ENCODE results near the gene CCT2. TPM values are rescaled to one million over a fixed set of nuclear protein-coding genes. Genes with fewer than 3 reads are reported as not detected.
A peak's percentile ranks its signal among the peaks of the same experiment; 100 is the strongest.

CCT2 gene
- total RNA-seq, 1 donor from 2014 or later = 254 TPM

DNA sequence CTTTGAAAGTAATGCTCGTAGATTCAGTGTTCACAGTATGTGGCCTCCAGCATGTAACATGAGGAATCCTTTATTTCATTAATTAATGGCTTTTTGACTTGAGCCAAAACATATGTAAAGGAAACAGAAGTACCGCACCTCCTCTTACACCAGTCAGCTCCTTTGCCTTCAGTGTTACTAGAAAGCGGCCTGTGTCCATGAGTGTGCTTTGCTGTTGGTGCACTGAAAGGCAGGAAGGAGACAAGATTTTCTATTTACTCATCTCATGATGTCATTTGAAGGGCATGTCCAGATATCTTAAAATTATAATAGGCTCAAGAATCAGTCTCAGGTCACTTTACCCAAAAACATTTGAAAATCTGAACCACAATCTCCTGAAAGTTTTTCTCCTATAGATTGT, 9.9 kb upstream of the CCT2 start:
- DNase-seq (ENCODE audit: low spot score, unreplicated experiment) = no peak
- Mint-ChIP-seq H3K4me1 (ENCODE audit: low read depth) (no peaks in the 10 kb centered on the region), H3K27ac (no peak overlapping the region), H3K36me3 (ENCODE audit: insufficient read depth) (peaks cover 18% of the 10 kb centered on the region), H3K9me3 (ENCODE audit: low read depth) (no peaks in the 10 kb centered on the region), H3K4me3 (ENCODE audit: low read depth) (no peak overlapping the region), H3K27me3 (no peaks in the 10 kb centered on the region)
- TF ChIP-seq, protein P1, sequence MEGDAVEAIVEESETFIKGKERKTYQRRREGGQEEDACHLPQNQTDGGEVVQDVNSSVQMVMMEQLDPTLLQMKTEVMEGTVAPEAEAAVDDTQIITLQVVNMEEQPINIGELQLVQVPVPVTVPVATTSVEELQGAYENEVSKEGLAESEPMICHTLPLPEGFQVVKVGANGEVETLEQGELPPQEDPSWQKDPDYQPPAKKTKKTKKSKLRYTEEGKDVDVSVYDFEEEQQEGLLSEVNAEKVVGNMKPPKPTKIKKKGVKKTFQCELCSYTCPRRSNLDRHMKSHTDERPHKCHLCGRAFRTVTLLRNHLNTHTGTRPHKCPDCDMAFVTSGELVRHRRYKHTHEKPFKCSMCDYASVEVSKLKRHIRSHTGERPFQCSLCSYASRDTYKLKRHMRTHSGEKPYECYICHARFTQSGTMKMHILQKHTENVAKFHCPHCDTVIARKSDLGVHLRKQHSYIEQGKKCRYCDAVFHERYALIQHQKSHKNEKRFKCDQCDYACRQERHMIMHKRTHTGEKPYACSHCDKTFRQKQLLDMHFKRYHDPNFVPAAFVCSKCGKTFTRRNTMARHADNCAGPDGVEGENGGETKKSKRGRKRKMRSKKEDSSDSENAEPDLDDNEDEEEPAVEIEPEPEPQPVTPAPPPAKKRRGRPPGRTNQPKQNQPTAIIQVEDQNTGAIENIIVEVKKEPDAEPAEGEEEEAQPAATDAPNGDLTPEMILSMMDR (IDR thresholded peaks at IDR 0.05; ENCODE audit: unreplicated experiment) = no peak

DNA sequence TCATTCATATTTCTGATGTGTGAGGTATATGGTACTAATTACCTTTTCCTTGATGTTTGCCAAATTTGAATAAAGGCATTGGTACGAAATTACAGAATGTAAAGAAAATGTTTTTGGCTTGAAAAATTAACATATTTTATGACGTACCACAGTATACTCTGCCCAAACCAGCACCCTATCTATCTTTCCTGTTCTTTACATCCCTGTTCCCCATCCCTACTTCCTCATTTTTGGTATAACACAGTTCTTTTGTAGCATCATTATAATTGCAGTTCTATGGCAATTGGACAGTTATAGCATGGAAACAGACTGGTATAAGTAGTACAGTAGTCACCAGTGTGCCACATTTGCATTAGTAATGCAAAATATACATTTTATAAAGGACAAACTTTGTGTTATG, 7.0 kb upstream of the CCT2 start:
- peaks cover 8% of the 10 kb centered on the region for H3K36me3 Mint-ChIP-seq (ENCODE audit: insufficient read depth)
- H3K4me1 Mint-ChIP-seq (ENCODE audit: low read depth) = no peaks in the 10 kb centered on the region
- TF ChIP-seq, protein P1 (IDR thresholded peaks at IDR 0.05; ENCODE audit: unreplicated experiment) = no peak
- no peak overlapping the region for H3K27ac Mint-ChIP-seq
- H3K27me3 Mint-ChIP-seq = no peaks in the 10 kb centered on the region
- no peak for DNase-seq (ENCODE audit: low spot score, unreplicated experiment)
- H3K4me3 Mint-ChIP-seq (ENCODE audit: low read depth) = no peak overlapping the region
- no peaks in the 10 kb centered on the region for H3K9me3 Mint-ChIP-seq (ENCODE audit: low read depth)

DNA sequence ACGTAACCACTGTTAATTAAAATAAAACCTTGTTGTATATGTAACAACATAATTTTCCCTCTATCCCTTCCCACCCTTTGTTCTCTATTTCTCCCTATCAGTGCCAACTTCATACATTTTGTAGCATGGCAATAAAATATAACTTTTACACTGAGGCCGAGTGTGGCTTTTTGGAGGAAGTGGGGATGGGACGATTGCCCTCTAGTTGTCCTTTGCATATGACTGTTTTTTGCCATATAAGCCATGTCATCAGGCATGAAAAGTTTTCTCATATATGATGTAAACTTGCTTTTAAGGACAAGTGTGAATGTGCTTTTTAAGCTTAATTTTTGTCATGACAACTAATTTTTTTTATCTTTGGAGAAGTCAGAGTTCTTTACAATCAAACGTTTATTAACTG, 6.2 kb upstream of the CCT2 start:
- no peaks in the 10 kb centered on the region for H3K4me1 Mint-ChIP-seq (ENCODE audit: low read depth)
- no peak for DNase-seq (ENCODE audit: low spot score, unreplicated experiment)
- no peak overlapping the region for H3K27ac Mint-ChIP-seq
- H3K9me3 Mint-ChIP-seq (ENCODE audit: low read depth) = no peaks in the 10 kb centered on the region
- H3K36me3 Mint-ChIP-seq (ENCODE audit: insufficient read depth) = peaks cover 5% of the 10 kb centered on the region
- H3K4me3 Mint-ChIP-seq (ENCODE audit: low read depth) = no peak overlapping the region
- TF ChIP-seq, protein P1 (IDR thresholded peaks at IDR 0.05; ENCODE audit: unreplicated experiment) = no peak
- no peaks in the 10 kb centered on the region for H3K27me3 Mint-ChIP-seq

GRCh38 chr12:69580074-69580473, 5.2 kb upstream of the CCT2 start:
- H3K27ac Mint-ChIP-seq = peak overlapping the region; percentile 7
- H3K9me3 Mint-ChIP-seq (ENCODE audit: low read depth) = no peaks in the 10 kb centered on the region
- DNase-seq (ENCODE audit: low spot score, unreplicated experiment) = no peak
- H3K4me3 Mint-ChIP-seq (ENCODE audit: low read depth) = no peak overlapping the region
- TF ChIP-seq, protein P1 (IDR thresholded peaks at IDR 0.05; ENCODE audit: unreplicated experiment) = no peak
- H3K4me1 Mint-ChIP-seq (ENCODE audit: low read depth) = no peaks in the 10 kb centered on the region
- H3K36me3 Mint-ChIP-seq (ENCODE audit: insufficient read depth) = peaks cover 5% of the 10 kb centered on the region
- no peaks in the 10 kb centered on the region for H3K27me3 Mint-ChIP-seq

DNA sequence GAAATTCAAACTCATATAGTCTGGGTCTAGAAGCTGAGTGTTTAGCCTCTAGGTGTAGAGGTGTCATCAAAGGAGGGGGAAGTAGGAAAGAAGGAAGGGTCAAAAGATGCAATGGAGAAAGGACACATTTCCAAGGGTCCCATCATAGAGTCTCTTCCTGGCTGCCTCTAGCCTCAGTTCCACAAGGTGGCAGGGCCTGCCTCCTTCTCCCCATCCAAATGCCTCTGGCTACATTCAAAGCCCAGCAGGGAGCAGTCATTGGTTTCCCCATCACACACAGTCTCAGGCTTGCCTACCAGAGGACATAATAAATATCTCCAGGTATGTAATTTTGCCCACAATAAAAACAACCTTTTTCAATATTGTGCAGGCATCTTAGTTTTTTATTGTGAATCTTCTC, 2.1 kb upstream of the CCT2 start:
- no peak overlapping the region for H3K4me3 Mint-ChIP-seq (ENCODE audit: low read depth)
- TF ChIP-seq, protein P1 (IDR thresholded peaks at IDR 0.05; ENCODE audit: unreplicated experiment) = no peak
- DNase-seq (ENCODE audit: low spot score, unreplicated experiment) = no peak
- peaks cover 7% of the 10 kb centered on the region for H3K4me1 Mint-ChIP-seq (ENCODE audit: low read depth)
- H3K27ac Mint-ChIP-seq = no peak overlapping the region
- H3K27me3 Mint-ChIP-seq = no peaks in the 10 kb centered on the region
- no peaks in the 10 kb centered on the region for H3K9me3 Mint-ChIP-seq (ENCODE audit: low read depth)
- peaks cover 5% of the 10 kb centered on the region for H3K36me3 Mint-ChIP-seq (ENCODE audit: insufficient read depth)

Measured in progenitor cell of endocrine pancreas (in vitro differentiated cells).